ENCODE measurements around the gene HIRA.

Gene HIRA

DNA sequence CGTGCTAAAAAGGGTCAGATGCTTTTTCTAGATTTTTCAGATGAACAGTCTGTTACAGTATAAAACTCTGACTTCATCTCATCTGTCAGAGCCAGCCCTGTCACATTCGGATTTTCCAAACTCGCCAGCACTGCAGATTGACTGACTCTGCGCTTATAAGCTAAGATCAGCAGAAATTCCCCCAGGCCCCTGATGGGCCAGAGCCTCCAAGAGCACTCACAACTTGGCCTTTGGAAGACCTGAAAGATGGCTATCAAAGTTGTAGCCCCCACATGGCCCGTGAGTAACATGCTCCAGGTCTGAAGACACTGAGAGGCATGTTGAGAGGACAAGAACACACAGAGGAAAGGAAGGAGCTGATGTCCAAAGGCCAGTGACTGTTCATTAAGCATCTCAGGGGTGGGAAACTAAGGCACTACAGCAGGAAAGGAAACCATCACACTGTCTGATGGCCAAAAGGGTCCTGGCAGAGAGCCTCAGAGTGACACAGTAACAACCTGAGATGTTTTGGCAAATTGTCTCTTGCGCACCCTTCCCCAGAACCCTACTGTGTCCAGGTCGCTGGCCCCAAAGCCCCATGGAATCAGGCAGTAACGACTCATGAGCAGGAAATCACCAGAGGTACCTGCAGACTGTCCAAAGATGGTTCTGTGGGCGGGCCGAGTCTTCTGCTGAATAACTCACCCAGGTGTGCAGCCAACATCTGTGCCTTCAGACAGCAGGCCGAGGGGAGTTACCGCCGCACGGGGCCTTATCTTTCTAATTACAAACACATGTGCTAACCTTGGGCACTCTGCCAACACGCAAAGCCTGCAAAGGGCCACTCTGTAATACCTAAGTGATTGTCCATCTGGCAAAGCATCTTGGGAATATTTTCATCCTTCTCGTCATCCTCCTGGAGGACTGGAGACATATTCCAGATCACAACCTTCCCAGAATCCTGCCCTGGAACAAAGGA lies 23.6 kb downstream of the HIRA start:
- DNase-seq = no peak

GRCh38 chr22:19406846-19407245 lies 24.7 kb downstream of the HIRA start:
- no peak for DNase-seq

DNA sequence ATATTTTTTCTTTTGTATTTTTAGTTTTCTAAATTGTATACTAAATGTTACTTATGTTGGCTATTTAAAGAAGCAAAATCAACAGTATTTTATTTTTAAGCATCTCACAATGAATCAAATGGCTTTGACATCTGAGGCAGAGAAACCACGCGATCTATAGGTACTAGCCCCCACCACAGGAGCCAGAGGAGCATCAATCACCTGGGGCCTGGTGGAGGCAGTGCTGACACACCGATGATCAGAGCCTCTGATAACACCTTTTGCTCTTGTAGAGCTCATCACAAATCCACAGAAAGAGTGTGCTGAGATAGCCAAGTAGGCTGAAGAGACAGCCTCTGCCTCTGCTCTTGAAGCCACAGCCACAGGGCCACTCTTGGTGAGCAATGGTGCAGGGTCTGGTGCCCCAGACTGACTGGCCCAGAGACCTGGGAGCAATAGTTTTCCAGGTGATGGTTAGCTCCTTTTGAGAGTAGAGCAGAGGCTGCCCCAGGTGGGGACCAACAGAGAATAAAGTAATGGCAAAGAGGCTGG lies 25.2 kb downstream of the HIRA start:
- DNase-seq = no peak

- DNase-seq = no peak
These were observed 25.9 kb downstream of the HIRA start for GRCh38 chr22:19405652-19406051.

DNA sequence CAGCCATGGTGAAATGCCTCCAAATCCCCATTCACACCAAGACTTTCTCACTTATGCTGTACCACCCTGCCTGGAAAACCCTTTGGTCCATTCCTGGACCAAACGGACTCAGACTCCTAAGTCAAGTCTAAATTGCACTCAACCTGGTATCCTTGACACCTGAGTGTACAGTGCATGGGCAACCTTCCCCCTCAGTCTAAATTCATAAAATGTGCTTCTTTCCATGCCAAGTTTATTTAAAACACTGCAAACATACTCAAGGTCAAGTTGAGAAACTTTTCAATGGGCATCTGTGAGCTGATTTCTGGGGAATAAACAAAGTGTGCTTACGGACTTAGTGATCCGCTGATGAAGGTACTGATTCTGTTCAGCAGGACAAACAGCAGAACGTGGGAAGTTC lies 26.4 kb downstream of the HIRA start:
- DNase-seq = no peak

- DNase-seq = no peak
These were observed 26.9 kb downstream of the HIRA start for GRCh38 chr22:19404676-19405075.

DNA sequence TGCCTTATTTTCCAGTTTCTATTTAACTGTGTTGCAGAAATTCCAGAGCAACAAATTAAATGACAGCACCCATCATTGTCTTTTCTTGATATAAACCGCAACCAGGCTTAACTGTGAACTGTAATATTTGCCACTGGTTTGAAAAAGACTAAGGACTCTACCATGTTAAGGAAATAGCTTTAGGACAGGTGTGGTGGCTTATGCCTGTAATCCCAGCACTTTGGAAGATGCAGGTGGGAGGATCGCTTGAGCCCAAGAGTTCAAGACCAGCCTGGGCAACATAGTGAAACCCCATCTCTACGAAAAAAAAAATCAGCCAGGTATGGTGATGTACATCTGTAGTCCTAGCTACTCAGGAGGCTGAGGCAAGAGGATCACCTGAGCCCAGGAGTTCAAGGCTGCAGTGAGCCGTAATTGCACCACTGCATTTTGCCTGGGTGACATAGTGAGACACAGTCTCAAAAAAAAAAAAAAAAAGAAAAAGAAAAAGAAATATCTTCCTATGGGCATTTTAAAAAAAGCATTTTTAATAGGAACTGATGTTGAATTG lies 28.8 kb downstream of the HIRA start:
- no peak for DNase-seq

DNA sequence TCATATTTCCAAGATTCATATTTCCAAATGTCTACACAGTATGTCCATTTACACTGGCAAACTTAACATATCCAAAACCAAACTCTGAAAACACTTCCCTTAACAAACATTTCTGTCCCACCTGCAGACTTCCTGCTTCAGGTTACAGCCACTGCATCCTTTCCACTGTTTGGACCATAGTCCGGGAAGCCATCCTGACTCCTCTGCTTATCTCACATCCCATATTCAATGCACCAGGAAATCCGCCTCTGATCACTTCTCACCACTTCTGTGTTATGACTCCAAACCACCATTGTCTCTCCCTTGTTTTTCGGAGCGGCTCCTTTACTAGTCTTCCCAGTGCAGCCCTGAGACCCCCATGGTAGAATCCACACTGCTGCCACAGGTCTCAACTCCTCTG lies 30.1 kb downstream of the HIRA start:
- DNase-seq = no peak

- no peak for DNase-seq
These were observed 30.7 kb downstream of the HIRA start for GRCh38 chr22:19400881-19401280.

- DNase-seq = no peak
These were observed 32.9 kb downstream of the HIRA start for GRCh38 chr22:19398652-19399051.

DNA sequence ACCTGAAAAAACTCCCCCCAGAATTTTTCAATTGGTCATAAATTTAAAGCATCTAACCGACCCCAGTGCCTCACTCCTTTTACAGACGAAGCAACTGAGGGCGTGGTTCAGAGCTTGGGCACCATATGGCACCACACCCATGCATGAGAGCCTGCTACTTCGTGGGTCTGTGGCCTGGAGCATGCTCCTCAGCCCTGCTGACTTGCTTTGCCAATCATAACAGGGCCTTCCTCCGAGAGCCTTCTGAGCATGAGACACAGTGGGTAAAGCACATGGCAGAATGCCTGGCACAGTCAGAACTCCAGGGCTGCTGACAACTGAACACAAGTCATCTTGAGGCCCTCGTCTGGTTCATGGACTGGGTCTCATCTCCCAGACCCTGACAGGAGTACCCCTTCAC lies 33.3 kb downstream of the HIRA start:
- DNase-seq = no peak

GRCh38 chr22:19397734-19398104 lies 33.8 kb downstream of the HIRA start:
- DNase-seq = no peak

GRCh38 chr22:19396934-19397733 lies 34.4 kb downstream of the HIRA start:
- DNase-seq = no peak

GRCh38 chr22:19396561-19396933 lies 35.0 kb downstream of the HIRA start:
- DNase-seq = no peak

DNA sequence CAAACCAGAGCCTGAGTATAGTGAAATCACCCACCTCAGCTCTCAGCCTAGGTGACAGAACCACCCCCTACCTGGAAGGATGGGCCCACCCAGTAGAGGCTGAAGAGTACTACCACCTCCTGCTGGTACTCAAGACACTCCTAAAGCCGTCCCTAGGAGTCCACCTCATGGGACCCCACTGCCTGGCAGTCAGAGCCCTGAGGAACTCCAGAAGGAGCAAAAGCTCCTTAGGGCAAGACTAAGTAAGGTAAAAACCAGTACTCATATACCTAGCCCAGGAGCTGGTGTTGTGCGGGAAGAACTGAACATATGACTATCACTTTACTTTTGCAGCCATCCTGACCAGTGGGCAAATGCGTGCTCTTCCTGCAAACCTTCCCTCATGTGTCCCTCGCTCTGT lies 36.3 kb downstream of the HIRA start:
- no peak for DNase-seq

DNA sequence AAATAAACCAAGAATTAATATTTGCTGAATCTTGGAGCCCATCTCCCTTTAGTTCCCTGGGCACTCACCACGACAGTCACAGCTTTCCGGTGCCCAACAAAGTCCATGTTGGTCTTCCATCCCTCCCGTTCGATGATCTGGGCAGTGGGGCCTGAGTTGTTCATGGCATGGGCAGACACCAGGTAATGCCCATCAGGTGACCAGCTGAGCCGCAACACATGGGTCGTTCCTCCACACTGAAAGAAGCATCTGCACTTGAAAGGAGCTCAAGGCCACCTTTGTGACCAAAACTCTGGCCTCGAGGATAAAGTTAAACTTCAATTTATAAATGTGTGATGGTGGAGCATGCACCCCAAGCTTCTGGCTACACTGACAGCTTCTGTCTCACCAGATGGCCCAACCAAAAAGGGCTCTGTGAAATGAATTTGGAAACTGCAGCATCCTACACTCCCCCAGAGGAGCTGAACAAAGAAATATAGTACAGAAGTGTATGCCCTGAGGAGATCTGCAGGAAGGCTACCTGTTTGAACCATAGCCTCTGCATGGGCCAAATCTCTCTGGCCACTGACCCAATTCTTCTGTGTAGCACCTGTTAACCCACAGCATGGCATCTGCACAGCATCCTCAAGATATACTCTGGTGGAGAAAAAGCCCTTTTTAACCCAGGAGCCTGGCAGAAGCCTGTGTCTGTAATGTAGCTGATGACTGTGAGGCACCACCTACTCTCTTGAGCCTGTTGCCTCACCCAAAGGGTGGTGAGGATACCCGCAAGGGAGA lies 37.1 kb downstream of the HIRA start:
- no peak for DNase-seq

DNA sequence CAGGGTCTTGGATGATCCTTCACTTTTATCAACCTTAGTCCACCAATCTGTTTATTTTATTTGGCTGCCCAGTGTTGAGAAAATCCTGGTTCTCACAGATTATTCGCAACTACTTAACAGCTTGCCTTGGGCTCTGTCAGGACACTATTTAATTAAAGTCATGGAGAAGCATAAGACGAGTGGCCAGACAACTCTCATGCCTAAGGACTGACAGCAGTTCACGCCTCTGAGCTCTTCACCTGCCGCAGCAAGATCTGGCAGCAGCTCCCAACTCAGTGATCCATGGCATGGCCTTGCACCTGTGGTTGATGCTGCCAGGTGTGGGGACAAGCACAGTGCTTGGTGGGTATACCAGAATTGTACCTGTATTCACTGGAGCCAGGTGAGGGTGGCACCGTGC lies 37.8 kb downstream of the HIRA start:
- no peak for DNase-seq

- DNase-seq = no peak
These were observed 44.0 kb downstream of the HIRA start for GRCh38 chr22:19387575-19387974.

DNA sequence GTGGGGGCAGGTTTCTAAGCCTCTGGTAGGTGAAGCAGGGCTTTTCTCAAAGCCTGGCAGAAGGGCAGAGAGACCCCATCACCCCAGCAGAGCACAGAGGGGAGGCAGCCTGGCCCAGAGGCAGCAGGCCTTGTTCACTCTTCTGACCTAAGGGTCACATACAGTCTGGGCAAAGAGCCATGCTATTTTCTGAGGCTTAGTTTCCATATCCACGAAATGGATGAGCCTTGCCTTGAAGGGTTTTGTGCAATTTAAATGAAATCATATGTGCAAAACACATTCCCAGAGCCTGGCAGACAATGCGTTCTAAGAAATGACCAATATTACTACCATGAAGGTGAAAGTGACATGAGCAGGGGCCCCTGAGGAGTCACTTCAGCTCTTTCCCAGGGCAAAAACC lies 44.5 kb downstream of the HIRA start:
- DNase-seq = no peak

DNA sequence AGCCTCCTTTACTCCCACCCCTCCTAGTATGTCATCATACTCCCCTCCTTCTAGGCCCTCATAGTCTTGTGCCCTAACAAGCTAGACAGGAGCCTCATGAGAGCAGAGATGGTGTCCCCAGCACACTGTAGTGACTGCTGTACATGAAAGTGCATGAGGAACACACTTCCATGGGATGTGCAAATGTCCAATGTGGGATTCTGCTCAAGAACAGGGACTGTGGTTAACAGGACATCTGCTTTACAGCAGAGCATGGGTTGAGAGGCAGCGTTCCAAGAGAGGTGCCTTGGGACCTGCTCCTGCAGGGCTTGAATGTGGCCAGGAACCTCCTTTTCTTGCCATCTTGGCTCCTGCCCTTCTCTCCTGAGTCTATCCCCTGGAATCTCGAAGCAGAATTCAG lies 45.3 kb downstream of the HIRA start:
- DNase-seq = no peak

DNA sequence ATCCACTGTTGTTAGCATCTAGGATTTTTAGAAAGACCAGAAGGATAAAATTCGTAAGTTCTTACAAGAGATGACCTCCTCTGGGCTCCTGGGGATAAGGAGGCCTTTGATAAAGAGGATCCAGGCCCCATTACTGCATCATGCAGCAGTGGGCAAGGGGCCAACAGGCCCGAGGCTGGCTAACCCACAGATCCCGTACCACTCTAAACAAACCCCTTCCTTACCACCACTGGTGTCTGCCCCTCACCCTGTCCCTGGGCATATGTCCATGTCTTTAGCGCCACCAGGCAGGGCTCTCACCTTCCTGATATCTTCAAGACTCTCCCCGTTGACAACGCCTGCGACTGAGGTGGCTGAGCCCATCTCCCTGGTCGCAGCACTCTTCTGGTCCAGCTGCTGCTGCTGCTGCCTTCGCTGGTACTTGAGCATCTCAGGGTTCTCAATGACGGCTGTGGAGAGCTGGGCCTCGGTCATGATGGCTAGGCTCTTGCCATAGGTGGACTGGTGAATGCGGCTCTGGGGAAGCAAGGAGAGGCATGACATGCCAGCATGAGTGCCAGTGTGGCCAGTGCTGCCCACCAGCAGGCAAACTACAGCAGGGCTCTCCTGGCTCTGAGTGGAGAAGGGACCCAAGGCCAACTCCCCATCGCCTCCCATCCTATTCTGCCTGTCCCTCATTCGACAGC lies 46.2 kb downstream of the HIRA start:
- DNase-seq = no peak

DNA sequence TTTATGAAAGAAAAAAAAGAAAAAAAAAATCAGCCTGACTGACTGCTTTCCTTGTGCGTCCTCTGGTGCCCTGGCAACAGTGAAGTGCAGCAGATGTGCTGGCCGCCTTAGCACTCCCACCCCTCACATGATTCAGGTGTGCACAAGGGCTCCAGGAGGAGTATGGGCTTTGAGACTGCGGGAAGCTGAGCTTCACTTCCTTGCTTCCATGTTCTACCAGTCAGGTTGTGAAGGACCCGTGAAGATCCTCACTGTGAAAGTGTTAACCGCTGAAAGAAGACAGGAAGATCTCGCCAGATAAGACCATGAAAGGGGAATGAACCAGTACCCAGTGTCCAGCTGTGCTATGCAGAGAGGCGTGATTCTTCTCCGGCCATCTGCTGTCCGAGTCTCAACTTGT lies 48.2 kb downstream of the HIRA start:
- no peak for DNase-seq
